Cardiac fibroblast (primary cell): ENCODE results near the gene SEMA7A.

ENCODE experiments used
- DNase-seq, 2 donors: peaks; one replicate each; pipeline versions ENCODE4 v3.0.0 to v3.0.0-alpha.2; 2010; ENCODE audit warnings: low read depth in 2 of 2
- H3K4me3 ChIP-seq, 2 donors: replicated peaks in 1 of 2; 1 replicate in 1 of 2; 2 replicates in 1 of 2; pipeline ENCODE4 v1.5.1; 2011; ENCODE audit warnings: low read depth in 2 of 2, low read length in 2 of 2, mild to moderate bottlenecking in 2 of 2, moderate library complexity in 1 of 2
- TF ChIP-seq, protein P1 (sequence below): IDR thresholded peaks from one replicate; pipeline ENCODE4 v1.5.1; 2011; ENCODE audit warnings: low read depth, mild to moderate bottlenecking, low read length, inconsistent platforms

The SEMA7A gene

DNA sequence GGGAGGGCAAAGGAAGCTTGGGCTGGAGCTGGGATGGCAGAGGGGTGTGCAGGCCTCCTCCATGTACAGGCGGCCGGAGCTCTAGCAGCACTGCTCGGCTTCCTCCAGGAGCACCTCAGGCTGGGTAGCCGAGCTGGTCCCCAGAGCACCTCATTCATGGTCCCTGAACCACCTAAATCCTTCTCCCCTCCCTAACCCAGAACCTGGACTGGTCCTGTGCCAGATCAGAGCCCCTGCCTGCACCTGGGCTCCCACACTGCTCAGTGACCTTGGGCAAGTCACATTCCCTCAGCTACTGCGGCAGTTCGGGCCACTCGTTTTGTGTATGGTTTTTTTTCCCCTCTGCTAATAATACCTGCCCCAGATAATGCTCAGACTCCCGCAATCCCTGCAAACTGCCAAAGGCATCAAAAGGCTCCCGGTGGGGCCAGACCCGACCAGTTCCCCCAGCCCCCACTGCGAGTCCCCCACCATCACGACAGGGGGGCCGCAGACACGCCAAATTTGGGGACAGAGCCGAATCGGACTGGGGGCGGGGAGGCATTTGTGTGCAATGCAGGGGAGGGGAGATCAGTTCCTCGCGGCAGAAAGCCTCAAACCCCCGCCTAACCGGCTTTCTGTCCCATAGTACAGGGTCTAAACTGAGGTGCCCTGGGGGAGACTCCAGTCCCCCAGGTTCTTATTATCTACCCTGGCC lies 1.3 kb downstream of the SEMA7A start:
- peak overlapping the region; percentile 59 to 66 for H3K4me3 ChIP-seq
- TF ChIP-seq, protein P1, sequence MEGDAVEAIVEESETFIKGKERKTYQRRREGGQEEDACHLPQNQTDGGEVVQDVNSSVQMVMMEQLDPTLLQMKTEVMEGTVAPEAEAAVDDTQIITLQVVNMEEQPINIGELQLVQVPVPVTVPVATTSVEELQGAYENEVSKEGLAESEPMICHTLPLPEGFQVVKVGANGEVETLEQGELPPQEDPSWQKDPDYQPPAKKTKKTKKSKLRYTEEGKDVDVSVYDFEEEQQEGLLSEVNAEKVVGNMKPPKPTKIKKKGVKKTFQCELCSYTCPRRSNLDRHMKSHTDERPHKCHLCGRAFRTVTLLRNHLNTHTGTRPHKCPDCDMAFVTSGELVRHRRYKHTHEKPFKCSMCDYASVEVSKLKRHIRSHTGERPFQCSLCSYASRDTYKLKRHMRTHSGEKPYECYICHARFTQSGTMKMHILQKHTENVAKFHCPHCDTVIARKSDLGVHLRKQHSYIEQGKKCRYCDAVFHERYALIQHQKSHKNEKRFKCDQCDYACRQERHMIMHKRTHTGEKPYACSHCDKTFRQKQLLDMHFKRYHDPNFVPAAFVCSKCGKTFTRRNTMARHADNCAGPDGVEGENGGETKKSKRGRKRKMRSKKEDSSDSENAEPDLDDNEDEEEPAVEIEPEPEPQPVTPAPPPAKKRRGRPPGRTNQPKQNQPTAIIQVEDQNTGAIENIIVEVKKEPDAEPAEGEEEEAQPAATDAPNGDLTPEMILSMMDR: no peak
- no peak for DNase-seq

DNA sequence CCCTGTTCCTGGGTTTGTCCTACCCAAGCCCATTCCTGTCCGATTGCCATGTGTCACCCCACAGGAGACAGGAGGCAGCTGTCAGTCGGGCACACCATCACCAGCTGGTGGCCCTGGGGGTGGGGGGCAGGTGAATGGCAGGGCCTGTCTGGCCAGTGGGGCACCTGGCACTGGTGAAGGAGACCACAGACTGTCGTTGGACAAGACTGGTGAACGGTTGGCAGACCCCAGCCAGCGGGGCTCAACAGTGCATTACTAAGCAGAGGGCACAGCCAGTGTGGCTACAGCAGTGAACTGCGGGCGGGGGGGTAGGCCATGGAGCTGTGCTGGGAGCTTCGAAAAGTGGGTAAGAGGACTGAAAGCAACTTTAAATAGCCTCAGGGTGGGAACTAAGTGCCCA lies 2.1 kb downstream of the SEMA7A start:
- TF ChIP-seq, protein P1: no peak
- no peak for DNase-seq
- peak overlapping the region in 1 of 2 donors; percentile 66 for H3K4me3 ChIP-seq

DNA sequence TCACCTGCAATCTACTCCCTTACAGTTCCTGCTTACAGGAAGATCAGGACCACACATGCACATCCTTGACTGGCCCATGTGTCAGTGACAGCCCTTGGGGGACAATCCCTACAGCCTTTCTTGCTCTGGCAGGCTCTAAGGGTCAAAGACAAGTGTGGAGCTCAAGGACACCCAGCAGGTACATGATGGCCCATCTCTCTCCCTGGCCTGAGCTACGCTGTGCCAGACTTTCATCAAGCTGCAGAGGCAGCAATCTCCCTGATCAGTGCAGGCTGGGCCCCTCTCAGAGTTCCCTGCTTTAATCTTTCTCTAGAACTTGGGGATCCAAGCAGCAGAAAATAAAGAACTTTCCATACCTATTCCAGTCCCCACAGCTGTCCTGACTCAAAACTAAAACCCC lies 2.6 kb downstream of the SEMA7A start:
- H3K4me3 ChIP-seq: no peak overlapping the region
- no peak for DNase-seq
- TF ChIP-seq, protein P1: no peak

GRCh38 chr15:74430510-74430951 lies 3.2 kb downstream of the SEMA7A start:
- no peak overlapping the region for H3K4me3 ChIP-seq
- peak in 1 of 2 donors; percentile 40 for DNase-seq

GRCh38 chr15:74429781-74430400 lies 3.9 kb downstream of the SEMA7A start:
- no peak overlapping the region for H3K4me3 ChIP-seq
- DNase-seq: no peak

More at GRCh38 chr15:74430510-74430951, 3.2 kb downstream of the SEMA7A start:
- TF ChIP-seq, protein P1: no peak

DNA sequence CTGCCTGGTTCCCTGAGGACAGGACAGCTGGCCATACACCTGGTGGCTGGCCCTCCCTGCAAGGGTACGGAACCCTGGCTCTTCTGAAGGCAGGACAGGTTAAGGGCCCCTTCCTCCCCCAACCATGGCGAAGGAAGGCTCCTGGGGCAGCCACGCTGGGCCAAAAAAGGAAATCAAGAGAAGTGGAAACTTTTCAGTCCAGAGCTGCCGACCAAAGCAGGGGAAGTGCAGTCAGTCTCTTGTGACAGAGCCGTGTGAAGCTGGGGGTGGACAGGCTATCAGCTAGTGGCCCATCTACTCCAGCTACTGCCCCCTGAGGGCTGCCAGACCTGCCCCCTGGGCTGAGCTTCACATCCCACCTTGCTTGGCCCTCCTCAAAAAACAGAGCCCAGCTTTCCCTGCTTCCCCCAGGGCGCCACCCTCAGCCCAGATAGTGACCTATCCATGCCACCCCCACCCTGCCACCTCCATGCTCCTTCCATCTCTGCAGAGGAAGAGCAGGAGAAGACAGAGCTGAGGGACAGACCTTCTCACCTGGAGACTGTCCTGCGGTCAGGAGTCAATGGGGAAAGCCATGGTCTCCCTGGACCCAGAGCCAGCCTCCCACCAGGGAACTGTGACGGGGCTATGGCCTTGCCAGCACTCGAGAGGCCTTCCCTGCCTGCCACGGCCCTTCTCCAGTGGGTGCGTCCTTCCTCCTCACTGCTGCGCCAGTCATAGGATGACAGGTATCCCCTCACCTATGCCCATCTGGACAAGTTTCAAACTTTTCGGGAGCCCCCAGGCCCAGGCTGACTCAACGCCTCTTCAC lies 4.6 kb downstream of the SEMA7A start:
- H3K4me3 ChIP-seq: no peak overlapping the region
- TF ChIP-seq, protein P1: no peak
- DNase-seq: no peak

More at GRCh38 chr15:74429781-74430400, 3.9 kb downstream of the SEMA7A start:
- TF ChIP-seq, protein P1: no peak
